ENCODE results near the gene ERI3.

DNA sequence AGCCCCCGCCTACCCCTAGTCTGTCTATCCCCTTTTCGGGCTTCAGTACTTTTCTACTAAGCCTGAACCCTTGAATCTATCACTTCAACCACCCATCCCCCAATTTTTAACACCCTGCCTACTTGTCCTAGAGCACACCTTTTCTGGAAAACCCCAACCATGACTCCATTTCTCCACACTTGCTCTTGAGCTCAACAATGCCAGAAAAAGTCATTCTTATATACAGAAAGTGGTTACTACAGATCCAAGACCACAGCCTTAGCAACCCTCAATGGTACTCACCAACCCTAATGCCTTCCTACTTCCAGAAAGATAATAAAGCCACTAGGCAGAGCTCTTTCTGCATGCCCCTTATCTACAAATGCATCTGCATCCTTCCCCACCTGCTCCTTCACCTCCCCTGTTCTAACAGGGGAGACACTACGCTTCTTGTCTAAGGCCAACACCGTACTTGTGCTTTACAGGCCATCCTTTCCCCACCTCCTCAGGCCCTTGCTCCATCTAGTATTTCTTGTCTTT lies 100.6 kb downstream of the ERI3 start:
- TF ChIP-seq, protein P1, sequence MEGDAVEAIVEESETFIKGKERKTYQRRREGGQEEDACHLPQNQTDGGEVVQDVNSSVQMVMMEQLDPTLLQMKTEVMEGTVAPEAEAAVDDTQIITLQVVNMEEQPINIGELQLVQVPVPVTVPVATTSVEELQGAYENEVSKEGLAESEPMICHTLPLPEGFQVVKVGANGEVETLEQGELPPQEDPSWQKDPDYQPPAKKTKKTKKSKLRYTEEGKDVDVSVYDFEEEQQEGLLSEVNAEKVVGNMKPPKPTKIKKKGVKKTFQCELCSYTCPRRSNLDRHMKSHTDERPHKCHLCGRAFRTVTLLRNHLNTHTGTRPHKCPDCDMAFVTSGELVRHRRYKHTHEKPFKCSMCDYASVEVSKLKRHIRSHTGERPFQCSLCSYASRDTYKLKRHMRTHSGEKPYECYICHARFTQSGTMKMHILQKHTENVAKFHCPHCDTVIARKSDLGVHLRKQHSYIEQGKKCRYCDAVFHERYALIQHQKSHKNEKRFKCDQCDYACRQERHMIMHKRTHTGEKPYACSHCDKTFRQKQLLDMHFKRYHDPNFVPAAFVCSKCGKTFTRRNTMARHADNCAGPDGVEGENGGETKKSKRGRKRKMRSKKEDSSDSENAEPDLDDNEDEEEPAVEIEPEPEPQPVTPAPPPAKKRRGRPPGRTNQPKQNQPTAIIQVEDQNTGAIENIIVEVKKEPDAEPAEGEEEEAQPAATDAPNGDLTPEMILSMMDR (IDR thresholded peaks at IDR 0.05): no peak
- TF ChIP-seq POLR2A (IDR thresholded peaks at IDR 0.05): no peak
- no peak for TF ChIP-seq EP300 (IDR thresholded peaks at IDR 0.05; ENCODE audit: low read depth)
- no peak for TF ChIP-seq POLR2AphosphoS5 (IDR thresholded peaks at IDR 0.05)
